HG03457 (cell line): ENCODE data around the gene THEMIS.

ENCODE experiments used
- ATAC-seq: cut with Tn5 transposase; IDR thresholded peaks from one replicate; pipeline ENCODE4 v1.9.1; 2021; ENCODE audit warnings: moderate number of reproducible peaks; ENCODE audit not compliant: unreplicated experiment

Gene THEMIS

GRCh38 chr6:127866766-127867165, 34.1 kb downstream of the THEMIS start:
- no peak for ATAC-seq

- ATAC-seq, result no peak
These were observed 35.8 kb downstream of the THEMIS start for GRCh38 chr6:127865108-127865507.

DNA sequence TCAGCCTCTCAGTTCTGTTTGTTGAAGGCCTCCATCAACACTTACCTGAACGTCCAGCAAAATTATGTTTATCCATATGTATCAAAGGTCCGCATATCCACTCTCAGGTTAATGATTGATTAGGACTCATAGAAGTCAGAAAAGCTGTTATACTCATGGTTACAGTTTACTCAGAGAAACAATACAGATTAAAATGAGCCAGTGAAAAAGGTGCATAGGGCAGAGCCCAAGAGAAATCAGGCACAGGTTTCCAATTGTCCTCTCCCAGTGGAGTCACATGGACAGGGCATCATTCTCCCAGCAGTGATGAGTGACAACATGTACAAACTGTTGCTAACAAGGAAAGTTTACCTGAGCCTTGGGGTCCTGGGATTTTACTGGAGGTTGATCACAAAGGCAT, 36.2 kb downstream of the THEMIS start:
- no peak for ATAC-seq

DNA sequence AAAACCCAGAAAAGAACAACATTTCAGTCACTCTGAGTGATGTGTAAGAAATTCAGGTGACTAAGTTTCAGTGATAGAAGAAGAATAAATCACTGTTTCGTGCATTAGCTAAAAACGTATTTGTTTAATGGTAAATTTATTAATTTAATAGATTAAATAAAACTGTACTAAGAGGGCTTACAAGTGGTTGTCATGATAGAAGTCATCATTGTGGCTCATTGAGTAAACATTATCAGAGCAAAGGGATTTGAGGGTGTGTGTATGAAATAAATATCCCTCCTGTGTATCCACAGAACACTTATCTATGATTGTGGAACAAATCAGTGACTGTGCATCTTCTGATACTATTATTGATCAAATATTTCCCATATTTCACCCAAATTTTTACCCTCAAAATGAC, 40.1 kb downstream of the THEMIS start:
- ATAC-seq, result no peak

GRCh38 chr6:127859956-127860355, 40.9 kb downstream of the THEMIS start:
- no peak for ATAC-seq

- ATAC-seq, result no peak
These were observed 42.0 kb downstream of the THEMIS start for GRCh38 chr6:127858727-127859391.

DNA sequence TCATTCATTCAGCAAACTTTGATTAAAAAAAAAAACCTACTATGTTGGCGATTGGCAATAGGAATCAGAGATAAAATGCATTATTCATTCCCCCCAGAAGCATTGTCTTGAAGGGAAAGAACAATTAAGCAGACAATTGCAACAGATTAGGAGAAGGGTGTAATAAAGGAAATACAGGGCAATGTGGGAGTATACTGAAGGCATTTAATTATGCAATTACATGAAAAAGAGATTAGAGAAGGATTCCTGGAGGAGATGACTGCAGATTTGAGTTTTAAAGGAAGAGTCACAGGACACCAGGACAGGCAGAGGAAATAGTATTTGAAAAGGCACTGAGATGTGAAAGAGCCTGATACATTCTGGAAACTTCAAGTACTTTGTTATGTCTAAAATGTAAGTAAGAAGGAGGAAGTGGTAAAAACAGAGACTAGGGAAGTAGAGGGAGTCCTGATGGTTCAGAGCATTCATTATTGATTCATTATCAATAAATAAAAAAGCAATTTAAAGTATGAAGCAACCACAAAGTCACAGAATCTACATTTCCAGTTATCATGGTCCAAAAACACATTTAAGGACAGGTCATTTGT, 43.7 kb downstream of the THEMIS start:
- ATAC-seq, result no peak

DNA sequence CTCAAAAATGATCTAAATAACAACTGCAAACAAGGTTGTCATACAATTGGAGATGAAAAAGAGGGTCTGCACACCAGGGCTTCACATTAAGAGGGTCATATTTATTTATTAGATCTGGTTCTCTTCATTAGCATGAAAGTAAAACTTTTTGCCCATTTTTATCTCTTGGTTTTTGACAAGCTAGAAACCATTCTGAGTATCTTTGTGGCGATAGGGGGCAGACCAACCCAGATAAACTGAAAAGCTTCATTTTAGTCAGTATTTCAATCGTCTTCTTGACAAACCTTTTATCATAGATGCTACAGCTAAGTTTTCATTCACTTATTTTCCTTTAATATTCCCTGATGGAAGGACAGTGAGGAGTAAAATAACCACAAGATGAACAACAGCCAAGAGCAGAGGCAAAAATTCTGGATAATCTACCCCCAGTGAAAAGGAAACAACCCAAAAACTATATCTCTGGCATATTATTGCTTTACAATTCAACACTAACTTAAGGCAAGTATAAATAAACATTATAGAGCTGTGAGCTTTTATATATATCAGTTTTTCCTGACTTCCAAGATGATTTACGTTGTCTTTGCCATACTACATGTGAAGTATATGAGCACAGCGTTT, 45.2 kb downstream of the THEMIS start:
- no peak for ATAC-seq

DNA sequence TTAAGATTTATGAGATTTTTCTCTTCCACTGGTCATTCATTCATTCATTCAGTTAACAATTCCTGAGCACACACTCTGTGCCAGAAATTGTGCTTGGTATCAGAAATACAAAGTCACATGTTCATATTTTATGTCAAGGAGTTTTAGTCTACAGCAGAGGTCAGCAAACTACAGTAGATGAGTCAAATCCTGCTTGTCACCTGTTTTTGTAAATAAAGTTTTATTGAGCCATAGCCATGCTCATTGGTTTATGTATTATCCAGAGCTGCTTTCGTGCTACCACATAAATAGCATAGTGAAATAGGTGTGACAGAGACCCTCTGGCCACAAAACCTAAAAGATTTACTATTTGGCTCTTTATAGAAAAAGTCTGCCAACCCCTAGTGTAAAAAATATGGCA, 46.8 kb downstream of the THEMIS start:
- no peak for ATAC-seq

DNA sequence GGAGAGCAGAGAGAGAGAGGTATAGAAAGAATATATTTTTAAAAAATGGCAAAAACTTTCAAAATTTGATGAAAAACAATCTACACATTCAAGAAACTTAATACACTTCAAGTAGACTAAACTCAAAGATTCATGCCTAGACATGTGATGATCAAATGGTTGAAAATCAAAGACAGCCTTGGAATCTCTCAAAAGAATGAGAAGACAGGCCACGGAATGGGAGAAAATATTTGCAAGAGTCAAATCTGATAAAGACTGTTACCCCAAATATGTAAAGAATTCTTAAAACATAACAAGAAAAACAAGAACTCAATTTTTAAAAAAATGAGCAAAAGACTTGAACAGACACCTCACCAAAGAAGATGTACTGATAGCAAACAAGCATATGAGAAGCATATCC, 49.7 kb downstream of the THEMIS start:
- ATAC-seq, result no peak

DNA sequence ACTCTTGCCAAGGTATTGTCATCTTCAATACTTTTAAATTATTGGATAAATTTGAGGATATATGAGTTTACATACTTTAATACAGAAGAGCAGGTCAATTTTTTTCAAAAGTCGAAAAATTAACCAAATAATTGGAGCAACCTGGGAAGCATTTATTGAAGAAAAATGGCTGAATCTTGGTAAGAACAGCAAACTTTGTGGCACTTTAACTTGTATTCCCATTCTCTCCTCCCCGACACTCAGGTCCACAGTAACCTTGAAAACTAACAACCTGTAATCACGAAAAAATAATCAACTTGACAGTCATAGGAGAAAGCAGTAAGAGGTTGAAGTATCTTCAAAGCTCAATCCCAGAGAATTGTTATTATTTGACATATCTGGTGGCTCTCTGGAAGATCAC, 55.6 kb downstream of the THEMIS start:
- ATAC-seq, result no peak

DNA sequence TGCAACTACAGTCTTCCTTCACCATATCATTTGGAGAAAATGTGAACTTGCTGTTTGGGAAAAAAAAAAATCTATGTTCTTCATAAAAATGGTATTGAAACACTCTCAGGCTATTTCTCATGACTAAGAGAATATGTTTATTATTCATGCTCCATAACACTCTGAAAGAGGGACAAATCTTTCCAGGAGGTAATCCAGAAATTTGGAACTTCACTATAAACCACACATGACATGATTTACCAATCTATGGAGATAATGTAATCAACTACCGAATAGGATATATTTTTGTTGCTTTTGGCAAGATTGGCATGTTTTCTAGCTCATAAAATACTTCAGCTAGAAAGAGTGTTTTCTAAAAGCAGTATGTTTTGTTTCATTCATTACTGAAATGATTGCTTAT, 56.3 kb downstream of the THEMIS start:
- no peak for ATAC-seq

DNA sequence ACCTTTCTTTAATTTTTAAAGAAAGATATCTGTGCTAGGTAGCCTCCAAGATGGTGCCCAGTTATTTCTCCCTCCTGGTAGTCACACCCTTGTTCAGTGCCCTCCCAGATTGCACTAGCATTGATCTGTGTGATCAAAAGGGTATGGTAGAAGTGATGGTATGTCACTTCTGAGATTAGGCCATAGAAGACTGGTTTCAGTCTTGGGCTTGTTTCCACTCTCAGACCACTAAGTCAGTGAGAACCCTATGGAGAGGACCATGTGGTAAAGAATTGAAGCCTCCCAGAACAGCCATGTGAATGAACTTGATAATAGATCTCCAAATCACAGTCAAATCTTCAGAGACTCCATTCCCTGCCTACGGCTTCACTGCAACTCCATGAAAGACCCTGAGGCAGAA, 57.3 kb downstream of the THEMIS start:
- ATAC-seq, result no peak

DNA sequence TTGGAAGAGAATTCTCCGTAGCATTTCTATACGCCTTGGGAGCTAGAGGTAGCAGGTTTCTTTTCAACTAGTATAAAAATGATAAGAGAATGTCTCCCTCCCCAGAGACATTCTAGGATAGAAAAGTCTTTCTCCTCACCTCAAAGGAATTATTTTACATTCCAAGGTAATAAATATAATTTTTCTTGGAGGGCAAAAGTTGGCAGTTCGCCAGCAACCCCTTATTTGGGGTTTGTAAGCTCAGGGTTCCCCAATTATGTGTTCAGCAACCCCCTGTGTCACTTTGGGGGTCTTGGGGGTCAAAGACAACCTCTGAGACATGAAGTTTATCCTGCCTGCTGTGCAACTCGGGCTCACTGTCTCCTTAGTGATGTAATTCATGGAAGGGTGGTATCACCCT, 58.3 kb downstream of the THEMIS start:
- no peak for ATAC-seq

DNA sequence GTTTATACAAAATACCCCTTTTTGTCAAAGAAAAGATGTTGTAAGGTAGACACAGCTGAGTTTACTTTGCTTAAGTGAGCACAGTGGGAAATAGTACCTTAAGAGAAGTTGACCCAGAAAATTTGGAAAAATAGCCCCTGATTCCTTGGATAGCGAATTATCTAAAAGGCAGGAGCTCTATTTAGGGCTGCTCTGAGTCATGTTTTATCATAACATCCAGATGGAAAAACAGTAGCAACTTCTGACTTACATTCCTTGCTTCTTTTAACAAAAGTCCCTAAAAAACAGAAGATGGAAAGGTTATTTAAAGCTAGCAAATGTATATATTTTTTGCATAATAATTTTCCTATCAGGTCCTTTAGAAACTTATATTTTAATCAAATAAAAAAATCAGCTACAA, 59.0 kb downstream of the THEMIS start:
- ATAC-seq, result no peak

- no peak for ATAC-seq
These were observed 66.7 kb downstream of the THEMIS start for GRCh38 chr6:127834136-127834535.

DNA sequence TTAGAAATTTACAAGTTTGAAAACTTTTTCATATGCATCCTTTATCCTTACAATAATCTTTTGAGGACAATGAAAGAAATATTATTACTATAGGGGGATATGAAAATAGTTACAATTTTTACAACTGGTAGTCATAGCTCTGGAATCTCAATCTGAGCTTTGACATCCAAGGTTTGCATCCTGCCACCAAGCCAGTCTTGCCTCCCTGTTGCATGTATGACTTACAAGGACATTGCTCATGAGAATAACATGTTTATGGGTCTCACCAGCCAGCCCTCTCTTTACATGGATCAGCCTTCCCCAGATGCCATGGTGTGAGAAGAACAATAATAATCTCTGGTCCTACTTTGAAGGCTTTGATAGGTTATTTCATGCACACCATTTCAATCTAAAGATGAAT, 67.5 kb downstream of the THEMIS start:
- ATAC-seq, result no peak

DNA sequence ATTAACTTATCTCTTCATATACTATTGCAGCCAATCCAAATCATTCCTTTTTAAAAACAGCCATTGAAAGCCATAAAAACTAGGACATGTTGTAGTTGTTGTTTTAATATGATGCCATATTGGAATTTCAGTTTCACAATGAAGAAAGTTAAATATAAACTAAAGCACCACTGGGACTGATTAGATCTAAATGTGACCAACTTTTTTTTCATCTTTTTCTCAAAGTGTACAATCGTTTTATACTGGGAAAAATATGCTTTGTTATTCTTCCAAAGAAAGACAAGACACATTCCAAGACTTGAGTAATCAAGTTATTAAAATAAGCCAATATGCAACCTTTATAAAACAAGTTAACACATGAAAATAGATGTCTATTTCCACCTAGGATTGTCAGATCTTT, 68.5 kb downstream of the THEMIS start:
- ATAC-seq, result no peak

GRCh38 chr6:127824061-127824460, 76.8 kb downstream of the THEMIS start:
- ATAC-seq, result no peak

DNA sequence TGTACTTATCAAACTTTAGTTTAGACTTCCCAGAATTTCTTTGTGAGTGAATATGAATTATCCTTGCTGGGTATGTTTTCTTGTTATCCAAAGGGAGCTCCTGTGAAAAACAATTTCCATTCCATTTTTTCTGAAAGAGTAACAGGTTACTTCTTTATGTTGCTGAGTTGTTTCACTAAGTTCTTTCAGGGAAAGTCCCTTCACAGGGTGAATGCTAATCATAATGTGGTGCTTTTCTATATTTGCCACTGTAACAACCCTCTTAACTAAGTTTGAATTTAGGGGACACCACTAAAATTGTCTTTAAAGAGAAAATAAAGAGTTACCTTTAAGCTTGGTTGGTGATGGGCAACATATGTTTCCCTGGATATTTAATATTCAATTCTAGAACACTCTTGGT, 79.4 kb downstream of the THEMIS start:
- ATAC-seq, result no peak

DNA sequence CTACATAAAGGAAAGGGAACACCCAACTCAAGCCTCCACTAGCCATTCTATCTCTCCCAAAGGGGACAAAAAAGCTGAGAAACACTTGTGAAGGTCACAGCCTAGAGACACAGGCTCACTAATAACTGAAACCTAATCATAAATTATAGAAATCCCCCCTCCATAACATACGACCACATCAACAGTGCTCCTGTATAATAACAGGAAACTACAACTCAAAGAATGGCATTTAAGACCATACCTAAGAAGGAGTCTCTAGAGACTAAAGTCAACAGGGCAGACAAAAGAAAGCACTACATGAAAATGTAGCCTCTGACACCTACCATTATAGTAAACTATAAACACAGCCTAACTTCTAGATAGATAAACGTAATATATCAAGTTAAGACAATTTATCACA, 82.7 kb downstream of the THEMIS start:
- no peak for ATAC-seq

DNA sequence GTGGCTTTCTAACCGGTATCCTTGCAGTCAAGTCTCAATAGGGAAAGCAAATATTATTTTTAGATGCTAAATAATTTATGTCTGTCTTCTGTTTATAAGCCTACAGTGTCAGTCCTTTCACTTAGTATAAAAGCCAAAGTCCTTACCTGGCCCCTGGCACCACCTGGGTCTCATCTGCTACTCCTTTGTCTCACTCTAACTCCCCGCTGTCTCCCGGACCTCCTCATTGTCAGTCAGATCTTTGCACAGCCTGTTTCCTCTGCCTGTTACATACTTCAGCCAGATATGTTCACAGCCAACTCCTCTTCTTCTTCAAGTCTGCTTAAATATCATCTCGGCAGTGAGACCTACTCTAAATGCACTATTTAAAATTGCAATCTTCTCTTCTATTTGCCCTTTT, 84.2 kb downstream of the THEMIS start:
- ATAC-seq, result no peak

DNA sequence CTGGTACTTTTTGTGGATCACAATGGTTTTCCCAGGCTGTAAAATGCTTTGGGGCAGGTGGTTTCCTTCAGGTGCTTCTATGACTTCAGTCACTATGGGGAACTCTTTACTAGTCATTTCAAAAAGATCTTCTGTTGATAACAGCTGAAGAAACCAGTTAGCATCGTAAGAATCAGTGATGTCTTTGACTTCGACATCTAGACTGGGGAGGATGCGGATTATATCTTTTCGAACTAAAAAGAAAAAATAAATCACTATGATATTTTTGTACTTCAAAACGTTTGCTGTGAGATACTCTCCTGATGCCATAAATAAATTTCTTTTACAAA, 87.2 kb downstream of the THEMIS start:
- ATAC-seq, result no peak
